ENCODE data around the gene XRCC4. TPM values are rescaled to one million over a fixed set of nuclear protein-coding genes. Genes with fewer than 3 reads are reported as not detected.

The XRCC4 gene
- total RNA-seq, 1 experiment from 2014 or later, result 7.1 TPM

DNA sequence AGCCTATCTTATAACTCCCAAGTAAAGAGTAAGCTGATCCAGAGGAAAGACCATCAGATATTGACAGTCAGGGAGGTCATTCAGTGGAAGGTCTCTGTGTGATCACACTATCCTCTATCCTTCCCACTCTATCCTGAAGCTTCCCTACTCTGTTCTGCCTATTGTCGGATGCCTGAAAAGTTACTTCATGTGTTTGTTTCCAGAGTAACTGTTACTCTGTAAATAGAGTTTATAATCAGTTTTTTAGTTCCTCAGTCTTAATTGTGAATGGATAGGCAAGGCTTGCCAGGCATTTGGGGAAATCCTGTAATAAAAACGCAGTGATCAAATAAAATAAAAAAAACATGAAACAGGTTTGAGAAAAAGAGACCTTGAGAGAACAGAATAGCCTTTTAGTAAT is 79.8 kb downstream of the XRCC4 start:
- Mint-ChIP-seq H3K4me3 (ENCODE audit: unreplicated experiment) (no peak overlapping the region), H3K9me3 (ENCODE audit: unreplicated experiment) (no peaks in the 10 kb centered on the region), H3K4me1 (ENCODE audit: insufficient read depth, unreplicated experiment) (no peaks in the 10 kb centered on the region), H3K36me3 (ENCODE audit: insufficient read depth, unreplicated experiment) (no peaks in the 10 kb centered on the region), H3K27me3 (ENCODE audit: insufficient read depth, unreplicated experiment) (no peaks in the 10 kb centered on the region), H3K27ac (ENCODE audit: low read depth, unreplicated experiment) (no peak overlapping the region)
- no TSS peak for BruUV-seq (replicated peaks)
- DNase-seq (ENCODE audit: unreplicated experiment), result no peak
- POLR2A ChIA-PET, result no interaction called here
- intact Hi-C loops (cut with micrococcal nuclease), result loop anchor here (5.0 kb wide), 1 partner anchor 275 kb away; no protein-coding TSS in a partner anchor
- TF ChIP-seq CTCF (IDR thresholded peaks at IDR 0.05; ENCODE audit: unreplicated experiment), result no peak
- CTCF ChIA-PET, result no interaction called here

DNA sequence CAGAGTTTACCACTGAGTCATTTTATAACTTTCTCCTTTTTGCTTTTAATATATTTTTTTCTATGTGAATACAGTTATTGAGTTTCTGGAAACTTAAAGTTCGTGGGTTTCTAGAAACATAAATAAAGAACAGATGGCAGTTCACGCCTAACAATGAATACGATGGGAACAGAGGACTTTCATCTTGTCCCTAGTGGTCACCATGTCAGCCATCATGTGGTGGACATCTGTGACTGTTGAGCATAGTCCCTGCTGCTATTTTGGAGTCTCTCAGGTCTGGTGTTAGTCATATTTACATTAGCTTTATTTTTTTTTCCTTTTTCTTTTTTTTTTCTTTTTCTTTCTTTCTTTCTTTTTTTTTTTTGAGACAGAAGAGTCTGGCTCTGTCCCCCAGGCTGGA is 85.3 kb downstream of the XRCC4 start:
- CTCF ChIA-PET, result interaction anchor here (0.7 to 0.9 kb wide), 2 partner anchors 16 to 21 kb away, joined by 3 read pairs; no protein-coding TSS in a partner anchor
- BruUV-seq (replicated peaks), result no TSS peak
- intact Hi-C loops (cut with micrococcal nuclease), result no loop called here
- Mint-ChIP-seq H3K36me3 (ENCODE audit: insufficient read depth, unreplicated experiment) (no peaks in the 10 kb centered on the region), H3K9me3 (ENCODE audit: unreplicated experiment) (no peaks in the 10 kb centered on the region), H3K27ac (ENCODE audit: low read depth, unreplicated experiment) (no peak overlapping the region), H3K4me1 (ENCODE audit: insufficient read depth, unreplicated experiment) (no peaks in the 10 kb centered on the region), H3K4me3 (ENCODE audit: unreplicated experiment) (no peak overlapping the region), H3K27me3 (ENCODE audit: insufficient read depth, unreplicated experiment) (no peaks in the 10 kb centered on the region)
- no peak for TF ChIP-seq CTCF (IDR thresholded peaks at IDR 0.05; ENCODE audit: unreplicated experiment)
- POLR2A ChIA-PET, result no interaction called here
- DNase-seq (ENCODE audit: unreplicated experiment), result no peak

DNA sequence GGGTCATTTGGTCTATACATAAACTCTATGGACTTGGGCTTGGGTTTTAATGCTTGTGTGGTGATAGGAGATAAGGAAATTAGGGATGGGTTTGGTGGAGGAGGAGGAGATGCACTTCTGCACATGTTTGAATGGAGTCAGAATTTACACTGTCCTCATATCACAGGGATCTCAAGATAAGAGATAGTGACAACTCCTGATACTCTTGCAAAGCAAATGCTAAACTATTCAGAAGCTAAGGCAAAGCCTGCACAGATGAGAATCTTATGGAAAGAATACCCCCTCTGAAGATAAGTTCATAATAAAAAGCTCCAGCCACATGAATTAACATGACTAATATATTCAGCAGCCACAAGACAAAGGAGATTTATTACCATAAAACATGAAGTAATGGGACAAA is 90.2 kb downstream of the XRCC4 start:
- BruUV-seq (replicated peaks), result no TSS peak
- CTCF ChIA-PET, result no interaction called here
- Mint-ChIP-seq H3K36me3 (ENCODE audit: insufficient read depth, unreplicated experiment) (no peaks in the 10 kb centered on the region), H3K4me1 (ENCODE audit: insufficient read depth, unreplicated experiment) (no peaks in the 10 kb centered on the region), H3K9me3 (ENCODE audit: unreplicated experiment) (no peaks in the 10 kb centered on the region), H3K27me3 (ENCODE audit: insufficient read depth, unreplicated experiment) (no peaks in the 10 kb centered on the region), H3K4me3 (ENCODE audit: unreplicated experiment) (no peak overlapping the region), H3K27ac (ENCODE audit: low read depth, unreplicated experiment) (no peak overlapping the region)
- POLR2A ChIA-PET, result no interaction called here
- intact Hi-C loops (cut with micrococcal nuclease), result no loop called here
- DNase-seq (ENCODE audit: unreplicated experiment), result no peak
- no peak for TF ChIP-seq CTCF (IDR thresholded peaks at IDR 0.05; ENCODE audit: unreplicated experiment)

DNA sequence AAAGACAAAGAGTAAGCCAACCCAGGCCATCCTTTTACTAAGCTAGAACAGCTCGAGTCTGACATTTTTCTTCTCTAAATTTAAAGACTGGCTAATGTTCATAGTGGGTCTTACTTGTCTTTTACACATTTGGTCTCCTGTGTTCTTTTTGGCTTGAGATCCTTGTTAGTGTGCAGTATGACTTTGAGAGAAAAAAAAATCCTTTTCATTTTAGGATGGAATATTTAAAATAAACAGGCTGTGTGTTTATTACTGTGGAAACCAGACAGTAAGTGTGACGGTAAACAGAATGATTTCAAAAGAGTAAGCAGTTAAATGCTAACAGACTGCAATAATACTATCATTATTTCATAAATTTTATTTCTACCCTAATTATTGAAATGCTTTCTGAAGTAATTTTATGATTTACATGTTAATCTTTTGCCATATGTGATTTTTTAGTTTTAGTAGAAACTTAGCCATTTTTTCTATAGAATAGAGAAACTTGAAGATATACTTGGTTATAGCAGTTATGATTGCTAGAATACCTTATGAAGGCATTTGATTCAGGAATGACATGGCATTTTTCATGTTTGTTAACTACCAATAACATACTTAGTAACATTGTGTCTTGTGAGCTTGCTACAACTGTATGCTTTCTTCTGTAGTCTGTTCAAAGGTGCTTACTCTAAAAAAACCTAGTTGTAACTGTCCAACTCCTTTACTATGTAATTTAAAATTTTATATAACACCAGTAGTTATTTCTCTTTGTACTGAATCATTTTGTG is 92.4 kb downstream of the XRCC4 start:
- no peak for TF ChIP-seq CTCF (IDR thresholded peaks at IDR 0.05; ENCODE audit: unreplicated experiment)

More for the DNA sequence above, 92.4 kb downstream of the XRCC4 start:
- intact Hi-C loops (cut with micrococcal nuclease), result no loop called here
- Mint-ChIP-seq H3K27ac (ENCODE audit: low read depth, unreplicated experiment) (no peak overlapping the region), H3K27me3 (ENCODE audit: insufficient read depth, unreplicated experiment) (no peaks in the 10 kb centered on the region), H3K4me3 (ENCODE audit: unreplicated experiment) (no peak overlapping the region), H3K4me1 (ENCODE audit: insufficient read depth, unreplicated experiment) (no peaks in the 10 kb centered on the region), H3K9me3 (ENCODE audit: unreplicated experiment) (no peaks in the 10 kb centered on the region), H3K36me3 (ENCODE audit: insufficient read depth, unreplicated experiment) (no peaks in the 10 kb centered on the region)
- no TSS peak for BruUV-seq (replicated peaks)
- no peak for DNase-seq (ENCODE audit: unreplicated experiment)
- POLR2A ChIA-PET, result no interaction called here
- CTCF ChIA-PET, result no interaction called here

Data from MCF 10A (cell line).